Tibial nerve (tissue), 4 donors: ENCODE measurements around the gene C17orf78. TPM values are rescaled to one million over a fixed set of nuclear protein-coding genes. Genes with fewer than 3 reads are reported as not detected.

Experiments used
- DNase-seq, 2 donors: peaks; one replicate each; pipeline ENCODE4 v3.0.0-alpha.2; 2019; ENCODE audit warnings: low spot score in 2 of 2
- H3K27ac ChIP-seq, 4 donors: fragments of 200-600 bp; sonication (generic) in 3 of 4; one replicate each; pipeline ENCODE4 v1.5.1; 2017 to 2019; ENCODE audit warnings: mild to moderate bottlenecking in 1 of 4
- H3K27me3 ChIP-seq, 2 donors: fragments of 200-600 bp; sonication (generic) in 1 of 2; one replicate each; pipeline versions ENCODE4 v1.5.1 to v1.6.0; 2017 to 2019
- H3K36me3 ChIP-seq, 3 donors: fragments of 200-600 bp; sonication (generic); one replicate each; pipeline ENCODE4 v1.5.1; 2018 to 2019
- H3K4me1 ChIP-seq, 4 donors: fragments of 200-600 bp; sonication (generic) in 3 of 4; one replicate each; pipeline ENCODE4 v1.5.1; 2017 to 2019
- H3K4me3 ChIP-seq, 4 donors: fragments of 200-600 bp; sonication (generic) in 3 of 4; one replicate each; pipeline ENCODE4 v1.5.1; 2017 to 2019; ENCODE audit warnings: mild to moderate bottlenecking in 1 of 4, moderate library complexity in 1 of 4
- H3K9me3 ChIP-seq, 4 donors: fragments of 200-600 bp; sonication (generic) in 3 of 4; one replicate each; pipeline ENCODE4 v1.5.1; 2017 to 2019
- EP300 ChIP-seq, 2 donors: sonication (generic); formaldehyde crosslinking; IDR thresholded peaks; one replicate each; pipeline ENCODE4 v1.6.1; 2017; ENCODE audit warnings: antibody characterized with exemption in 2 of 2, mild to moderate bottlenecking in 1 of 2
- POLR2A ChIP-seq, 2 donors: fragments of 450-650 bp; IDR thresholded peaks; one replicate each; pipeline ENCODE4 v1.6.1; 2017; ENCODE audit warnings: antibody characterized with exemption in 2 of 2, mild to moderate bottlenecking in 2 of 2, moderate library complexity in 2 of 2
- WGBS, 2 donors: methylation state at CpG; one replicate each; pipeline ENCODE4 v1.1.5; 2018; 5-methylcytosine and 5-hydroxymethylcytosine counted together
- total RNA-seq, 4 donors: library from RNA; depleted of rRNA; stranded (reverse); fragments of >200 nt; gene quantifications; one replicate each; pipeline ENCODE4 v1.1.0, GENCODE V29; 2016
- TF ChIP-seq, protein P1 (sequence below), 5 experiments: fragments of 200-600 bp in 3 of 5; fragments of 450-650 bp in 2 of 5; sonication (generic) in 3 of 5; IDR thresholded peaks; one replicate each; pipeline ENCODE4 v1.5.1; 2016 to 2019; ENCODE audit warnings: antibody characterized with exemption in 5 of 5, mild to moderate bottlenecking in 3 of 5, moderate library complexity in 2 of 5

Gene C17orf78
- total RNA-seq, 4 donors from 2014 or later, result not detected

DNA sequence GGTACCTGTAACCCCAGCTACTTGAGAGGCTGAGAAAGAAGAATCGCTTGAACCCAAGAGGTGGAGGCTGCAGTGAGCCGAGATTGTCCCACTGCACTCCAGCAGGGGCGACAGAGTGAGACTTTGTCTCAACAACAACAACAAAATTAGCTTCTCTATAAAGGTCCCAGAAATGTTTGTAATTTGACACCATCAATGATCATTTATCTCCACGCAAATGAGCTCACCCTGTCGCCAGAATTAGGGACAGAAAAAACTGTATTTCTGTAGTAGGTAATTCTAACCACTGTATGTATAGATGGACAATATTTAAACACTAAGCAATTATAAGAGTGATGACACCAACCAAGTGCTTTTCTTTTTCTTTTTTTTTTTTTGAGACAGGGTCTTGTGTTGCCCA is 10.7 kb downstream of the C17orf78 start:
- Histone ChIP-seq H3K36me3 (peaks cover 0 to 4% (median 0%) of the 10 kb centered on the region in 3 donors), H3K9me3 (no peaks in the 10 kb centered on the region), H3K27ac (no peak overlapping the region), H3K4me1 (peaks cover 0 to 2% (median 0%) of the 10 kb centered on the region in 4 donors), H3K4me3 (no peak overlapping the region), H3K27me3 (no peaks in the 10 kb centered on the region)
- no peak for DNase-seq
- 87 to 93% methylated on average over 5 of the region's 5 CpGs for WGBS, 2 donors
- TF ChIP-seq, protein P1, sequence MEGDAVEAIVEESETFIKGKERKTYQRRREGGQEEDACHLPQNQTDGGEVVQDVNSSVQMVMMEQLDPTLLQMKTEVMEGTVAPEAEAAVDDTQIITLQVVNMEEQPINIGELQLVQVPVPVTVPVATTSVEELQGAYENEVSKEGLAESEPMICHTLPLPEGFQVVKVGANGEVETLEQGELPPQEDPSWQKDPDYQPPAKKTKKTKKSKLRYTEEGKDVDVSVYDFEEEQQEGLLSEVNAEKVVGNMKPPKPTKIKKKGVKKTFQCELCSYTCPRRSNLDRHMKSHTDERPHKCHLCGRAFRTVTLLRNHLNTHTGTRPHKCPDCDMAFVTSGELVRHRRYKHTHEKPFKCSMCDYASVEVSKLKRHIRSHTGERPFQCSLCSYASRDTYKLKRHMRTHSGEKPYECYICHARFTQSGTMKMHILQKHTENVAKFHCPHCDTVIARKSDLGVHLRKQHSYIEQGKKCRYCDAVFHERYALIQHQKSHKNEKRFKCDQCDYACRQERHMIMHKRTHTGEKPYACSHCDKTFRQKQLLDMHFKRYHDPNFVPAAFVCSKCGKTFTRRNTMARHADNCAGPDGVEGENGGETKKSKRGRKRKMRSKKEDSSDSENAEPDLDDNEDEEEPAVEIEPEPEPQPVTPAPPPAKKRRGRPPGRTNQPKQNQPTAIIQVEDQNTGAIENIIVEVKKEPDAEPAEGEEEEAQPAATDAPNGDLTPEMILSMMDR (IDR thresholded peaks at IDR 0.05), result no peak
- TF ChIP-seq EP300 (IDR thresholded peaks at IDR 0.05) (no peak), POLR2A (IDR thresholded peaks at IDR 0.05) (no peak)

DNA sequence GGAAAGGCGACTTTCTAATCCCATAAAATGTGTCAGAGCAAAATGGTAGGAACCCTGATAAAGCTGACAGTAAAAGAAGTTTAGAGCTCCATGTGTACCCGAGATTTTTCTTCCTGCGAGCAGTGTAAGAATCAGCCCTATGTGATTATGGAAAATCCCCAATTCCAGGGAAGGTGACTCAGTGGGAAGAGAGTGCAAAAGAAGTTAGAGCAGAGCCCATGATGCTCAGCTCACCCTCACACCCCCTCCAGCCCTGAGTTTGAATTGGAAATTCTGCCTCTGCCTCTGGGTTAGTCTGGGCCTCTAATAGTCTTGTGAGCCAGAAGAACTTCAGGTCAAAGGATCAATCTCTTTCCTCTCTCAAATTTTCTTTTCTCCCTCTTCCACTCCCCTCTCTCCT is 12.5 kb downstream of the C17orf78 start:
- H3K4me1 ChIP-seq, result peaks cover 0 to 9% (median 0%) of the 10 kb centered on the region in 4 donors
- H3K27ac ChIP-seq, result no peak overlapping the region
- DNase-seq, result no peak
- no peak overlapping the region for H3K4me3 ChIP-seq
- WGBS, 2 donors, result 75 to 83% methylated on average over 3 of the region's 3 CpGs
- TF ChIP-seq, protein P1 (IDR thresholded peaks at IDR 0.05), result no peak
- TF ChIP-seq POLR2A (IDR thresholded peaks at IDR 0.05) (no peak), EP300 (IDR thresholded peaks at IDR 0.05) (no peak)
- peaks cover 0 to 4% (median 0%) of the 10 kb centered on the region in 3 donors for H3K36me3 ChIP-seq
- H3K27me3 ChIP-seq, result no peaks in the 10 kb centered on the region
- no peaks in the 10 kb centered on the region for H3K9me3 ChIP-seq

GRCh38 chr17:37389160-37389559 is 13.4 kb downstream of the C17orf78 start:
- no peaks in the 10 kb centered on the region for H3K27me3 ChIP-seq
- no peaks in the 10 kb centered on the region for H3K9me3 ChIP-seq
- H3K4me1 ChIP-seq, result peaks cover 0 to 9% (median 0%) of the 10 kb centered on the region in 4 donors
- H3K36me3 ChIP-seq, result peaks cover 0 to 4% (median 0%) of the 10 kb centered on the region in 3 donors
- TF ChIP-seq POLR2A (IDR thresholded peaks at IDR 0.05), result no peak
- TF ChIP-seq EP300 (IDR thresholded peaks at IDR 0.05), result no peak
- TF ChIP-seq, protein P1 (IDR thresholded peaks at IDR 0.05), result no peak
- WGBS, 2 donors, result 96% methylated on average over 4 of the region's 4 CpGs
- H3K4me3 ChIP-seq, result no peak overlapping the region
- no peak overlapping the region for H3K27ac ChIP-seq
- no peak for DNase-seq

DNA sequence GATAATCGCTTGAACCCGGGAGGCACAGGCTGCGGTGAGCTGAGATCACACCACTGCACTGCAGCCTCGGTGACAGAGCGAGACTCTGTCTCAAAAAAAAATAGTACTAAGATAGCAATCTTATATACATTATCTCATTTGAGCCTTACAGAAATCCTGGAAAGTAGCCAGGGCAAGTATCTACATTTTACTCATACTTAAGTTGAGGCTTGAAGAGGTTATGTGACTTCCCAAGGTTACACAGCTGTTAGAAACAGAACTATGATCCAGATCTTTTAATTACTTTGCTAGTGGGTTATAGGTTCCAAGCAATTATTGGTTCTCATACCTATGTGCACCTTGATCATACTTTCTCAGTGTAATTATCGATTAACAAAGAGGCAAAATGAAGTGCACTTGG is 15.4 kb downstream of the C17orf78 start:
- Histone ChIP-seq H3K9me3 (no peaks in the 10 kb centered on the region), H3K4me3 (no peak overlapping the region), H3K27ac (peak overlapping the region in 1 of 4 donors; percentile 56), H3K36me3 (peaks cover 0 to 4% (median 0%) of the 10 kb centered on the region in 3 donors), H3K27me3 (no peaks in the 10 kb centered on the region), H3K4me1 (peaks cover 0 to 9% (median 0%) of the 10 kb centered on the region in 4 donors)
- no peak for DNase-seq
- WGBS, 2 donors, result 83 to 89% methylated on average over 6 of the region's 6 CpGs
- TF ChIP-seq, protein P1 (IDR thresholded peaks at IDR 0.05), result no peak
- TF ChIP-seq POLR2A (IDR thresholded peaks at IDR 0.05), result no peak
- no peak for TF ChIP-seq EP300 (IDR thresholded peaks at IDR 0.05)

- TF ChIP-seq, protein P1 (IDR thresholded peaks at IDR 0.05), result no peak
- peak in 1 of 2 donors; percentile 32 for TF ChIP-seq EP300 (IDR thresholded peaks at IDR 0.05)
- peak overlapping the region in 2 of 4 donors; percentile 23 to 56 for H3K27ac ChIP-seq
These were observed 16.3 kb downstream of the C17orf78 start for GRCh38 chr17:37392024-37392590.

More at GRCh38 chr17:37392024-37392590, 16.3 kb downstream of the C17orf78 start:
- H3K9me3 ChIP-seq, result no peaks in the 10 kb centered on the region
- H3K4me3 ChIP-seq, result no peak overlapping the region
- H3K27me3 ChIP-seq, result no peaks in the 10 kb centered on the region
- WGBS, 2 donors, result 33 to 53% methylated on average over 3 of the region's 3 CpGs
- H3K36me3 ChIP-seq, result peaks cover 0 to 4% (median 0%) of the 10 kb centered on the region in 3 donors
- DNase-seq, result peak in 1 of 2 donors; percentile 17
- peaks cover 0 to 9% (median 0%) of the 10 kb centered on the region in 4 donors for H3K4me1 ChIP-seq
